Thoracic aorta (tissue), 2 donors: Measurements from ENCODE around the gene GRAMD1A. TPM values are rescaled to one million over a fixed set of nuclear protein-coding genes. Genes with fewer than 3 reads are reported as not detected.

Experiments
- ATAC-seq: fragments of 150-250 bp; one replicate; pipeline ENCODE4 v1.8.0; 2017; ENCODE audit warnings: low read depth; ENCODE audit not compliant: insufficient number of reproducible peaks, low FRiP score
- DNase-seq: peaks from one replicate; pipeline ENCODE4 v3.0.0-alpha.2; 2020; ENCODE audit warnings: low spot score
- H3K27ac ChIP-seq, 2 donors: fragments of 200-600 bp; sonication (generic); 1 replicate in 1 of 2; 2 replicates in 1 of 2; pipeline ENCODE4 v1.5.1; 2016; ENCODE audit warnings: mild to moderate bottlenecking in 2 of 2, moderate library complexity in 2 of 2
- H3K27me3 ChIP-seq: fragments of 200-600 bp; sonication (generic); replicated peaks from 2 replicates; pipeline ENCODE4 v1.6.0; 2016; ENCODE audit warnings: mild to moderate bottlenecking; ENCODE audit not compliant: insufficient read depth
- H3K36me3 ChIP-seq: fragments of 200-600 bp; sonication (generic); one replicate; pipeline ENCODE4 v1.5.1; 2016
- H3K4me1 ChIP-seq, 2 donors: fragments of 200-600 bp; sonication (generic); 1 replicate in 1 of 2; 2 replicates in 1 of 2; pipeline versions ENCODE4 v1.5.1 to v1.6.0; 2016; ENCODE audit warnings: low read depth in 2 of 2, mild to moderate bottlenecking in 1 of 2; ENCODE audit not compliant: control insufficient read depth in 1 of 2
- H3K4me3 ChIP-seq: fragments of 200-600 bp; sonication (generic); 2 replicates; pipeline ENCODE4 v1.5.1; 2016; ENCODE audit warnings: mild to moderate bottlenecking
- H3K9me3 ChIP-seq: fragments of 200-600 bp; sonication (generic); 2 replicates; pipeline ENCODE4 v1.5.1; 2016
- CTCF ChIP-seq: fragments of 200-600 bp; sonication (generic); IDR thresholded peaks from one replicate; pipeline ENCODE4 v1.5.1; 2019; ENCODE audit warnings: antibody characterized with exemption
- total RNA-seq, 2 donors: library from RNA; depleted of rRNA; stranded (reverse); fragments of >200 nt; gene quantifications; one replicate each; pipeline versions ENCODE4 v1.1.0 to v1.2.3, GENCODE V29; 2016

The GRAMD1A gene
- total RNA-seq, 2 donors from 2014 or later = 42.9 to 83.5 TPM

GRCh38 chr19:35042056-35042730, 42.1 kb downstream of the GRAMD1A start:
- no peaks in the 10 kb centered on the region for H3K27me3 ChIP-seq
- H3K4me3 ChIP-seq = no peak overlapping the region
- ATAC-seq = no peak
- no peaks in the 10 kb centered on the region for H3K36me3 ChIP-seq
- peaks cover 11 to 22% of the 10 kb centered on the region in 2 donors for H3K4me1 ChIP-seq
- DNase-seq = no peak
- no peak for TF ChIP-seq CTCF
- no peaks in the 10 kb centered on the region for H3K9me3 ChIP-seq
- no peak overlapping the region for H3K27ac ChIP-seq

DNA sequence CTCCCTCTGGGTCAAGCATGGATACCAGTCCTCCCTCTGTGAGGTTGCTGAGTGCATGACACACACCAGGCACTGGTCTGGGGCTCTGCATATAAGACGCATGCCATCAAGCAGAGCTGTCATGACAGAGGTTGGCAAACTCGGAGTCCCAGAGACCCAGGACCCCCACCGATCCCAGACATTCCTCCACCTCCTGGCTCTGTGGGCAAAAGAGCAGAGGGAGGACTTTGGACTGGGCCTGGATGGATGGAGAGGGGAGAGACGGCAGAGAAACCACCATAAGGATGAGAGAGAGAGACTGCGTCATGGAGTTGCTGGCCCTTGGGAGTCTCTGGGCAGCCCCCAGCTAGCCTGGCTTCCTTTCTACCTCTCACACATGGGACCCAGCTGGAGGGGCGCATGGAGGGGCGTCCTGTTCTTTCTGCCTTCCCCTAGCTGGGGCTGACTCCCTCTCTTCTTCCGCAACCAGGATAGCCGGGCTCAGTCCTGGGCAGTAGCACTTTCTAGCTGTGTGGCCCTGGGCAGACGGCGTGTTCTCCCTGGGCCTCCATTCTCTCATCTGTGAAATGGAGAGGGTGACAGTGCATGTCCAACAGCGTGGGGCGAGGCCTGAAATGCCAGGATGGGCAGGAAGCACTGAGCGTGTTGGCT, 43.0 kb downstream of the GRAMD1A start:
- Histone ChIP-seq H3K9me3 (no peaks in the 10 kb centered on the region), H3K4me1 (peaks cover 11 to 22% of the 10 kb centered on the region in 2 donors), H3K27ac (no peak overlapping the region), H3K27me3 (no peaks in the 10 kb centered on the region), H3K4me3 (no peak overlapping the region), H3K36me3 (no peaks in the 10 kb centered on the region)
- no peak for ATAC-seq
- no peak for TF ChIP-seq CTCF
- DNase-seq = no peak

GRCh38 chr19:35043906-35044305, 43.8 kb downstream of the GRAMD1A start:
- H3K9me3 ChIP-seq = no peaks in the 10 kb centered on the region
- H3K36me3 ChIP-seq = no peaks in the 10 kb centered on the region
- no peaks in the 10 kb centered on the region for H3K27me3 ChIP-seq
- ATAC-seq = no peak
- peaks cover 11 to 22% of the 10 kb centered on the region in 2 donors for H3K4me1 ChIP-seq
- no peak for DNase-seq
- H3K4me3 ChIP-seq = no peak overlapping the region
- no peak overlapping the region for H3K27ac ChIP-seq
- no peak for TF ChIP-seq CTCF

DNA sequence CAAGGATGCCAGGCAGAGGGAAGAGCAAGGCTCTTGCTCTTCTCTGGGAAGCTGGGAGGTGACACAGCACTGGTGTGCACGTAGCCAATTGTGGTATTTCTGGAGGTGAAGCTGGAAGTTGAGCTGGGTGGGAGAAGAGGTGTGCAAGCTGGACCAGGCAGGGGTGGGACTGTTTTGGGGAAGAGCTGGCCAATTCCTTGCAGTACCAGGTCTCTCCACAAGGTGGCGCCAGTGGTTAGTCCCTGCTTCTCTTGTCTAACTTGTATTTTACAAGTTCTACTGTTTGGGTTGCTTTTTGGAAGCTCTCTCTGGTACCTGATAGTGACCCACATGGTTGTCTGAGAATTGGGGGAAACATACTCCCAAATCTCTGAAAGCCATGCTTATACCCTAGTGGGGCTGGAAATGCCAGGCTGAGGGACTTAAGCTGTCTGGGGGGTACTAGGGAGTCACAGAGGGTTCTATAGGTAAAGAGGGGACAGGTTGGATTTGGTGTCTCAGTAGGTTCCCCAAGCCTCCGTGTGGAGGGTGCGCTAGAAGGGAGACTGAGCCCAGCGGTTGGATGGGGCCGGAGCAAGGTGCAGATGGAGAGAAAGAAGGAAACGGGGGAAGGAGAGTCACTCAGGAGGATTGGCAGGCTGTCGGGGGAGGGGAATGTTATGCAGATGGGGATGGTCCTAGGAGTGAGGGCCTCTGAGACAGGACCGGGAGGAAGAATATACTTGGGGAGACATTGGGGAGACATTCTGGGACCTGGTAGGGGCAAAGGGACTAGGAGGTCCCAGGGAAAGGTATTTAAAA, 44.4 kb downstream of the GRAMD1A start:
- peak; percentile 88 for TF ChIP-seq CTCF
- no peak overlapping the region for H3K4me3 ChIP-seq
- no peak overlapping the region for H3K27ac ChIP-seq
- ATAC-seq (no peak), DNase-seq (no peak)
- no peaks in the 10 kb centered on the region for H3K9me3 ChIP-seq
- peaks cover 11 to 22% of the 10 kb centered on the region in 2 donors for H3K4me1 ChIP-seq
- no peaks in the 10 kb centered on the region for H3K27me3 ChIP-seq
- H3K36me3 ChIP-seq = no peaks in the 10 kb centered on the region

GRCh38 chr19:35045667-35046300, 45.7 kb downstream of the GRAMD1A start:
- H3K27ac ChIP-seq = no peak overlapping the region
- DNase-seq = no peak
- H3K27me3 ChIP-seq = no peaks in the 10 kb centered on the region
- TF ChIP-seq CTCF = no peak
- H3K4me1 ChIP-seq = peaks cover 6 to 12% of the 10 kb centered on the region in 2 donors
- no peak overlapping the region for H3K4me3 ChIP-seq
- ATAC-seq = no peak
- no peaks in the 10 kb centered on the region for H3K36me3 ChIP-seq
- H3K9me3 ChIP-seq = no peaks in the 10 kb centered on the region
